NCI-H345 treated with DMSO at 0.1 percent for 48 hours (cell line): ENCODE results near the gene TNNC2.

Source experiments
- DNase-seq: peaks from one replicate; lab custom pipeline; 2025; ENCODE audit not compliant: unreplicated experiment; lab: John Stamatoyannopoulos, UW

Gene TNNC2

GRCh38 chr20:45788351-45788750 lies 38.8 kb downstream of the TNNC2 start:
- DNase-seq: no peak

- no peak for DNase-seq
Observed at GRCh38 chr20:45783656-45784294, 43.3 kb downstream of the TNNC2 start.

GRCh38 chr20:45782890-45783289 lies 44.2 kb downstream of the TNNC2 start:
- DNase-seq: no peak

GRCh38 chr20:45781391-45781931 lies 45.7 kb downstream of the TNNC2 start:
- no peak for DNase-seq

- DNase-seq: no peak
Observed at GRCh38 chr20:45780159-45780558, 47.0 kb downstream of the TNNC2 start.

GRCh38 chr20:45779011-45779915 lies 47.8 kb downstream of the TNNC2 start:
- DNase-seq: no peak

- no peak for DNase-seq
Observed at GRCh38 chr20:45776931-45777330, 50.2 kb downstream of the TNNC2 start.

- DNase-seq: no peak
Observed at GRCh38 chr20:45775411-45775810, 51.7 kb downstream of the TNNC2 start.

GRCh38 chr20:45774945-45775344 lies 52.2 kb downstream of the TNNC2 start:
- no peak for DNase-seq
